ENCODE measurements around the gene SH3BP4.

SH3BP4 gene

GRCh38 chr2:234945339-234945873, 6.4 kb upstream of the SH3BP4 start:
- no peak for DNase-seq

- no peak for DNase-seq
Measured at GRCh38 chr2:234947556-234947955, 4.3 kb upstream of the SH3BP4 start.

- peak; percentile 31 for DNase-seq
Measured at GRCh38 chr2:234949762-234950434, 1.9 kb upstream of the SH3BP4 start.

- DNase-seq = no peak
Measured at GRCh38 chr2:234950435-234950729, 1.4 kb upstream of the SH3BP4 start.

- DNase-seq = no peak
Measured at GRCh38 chr2:234950730-234951663, 820 bp upstream of the SH3BP4 start.

- no peak for DNase-seq
Measured at GRCh38 chr2:234952270-234953115, 676 bp downstream of the SH3BP4 start.

- DNase-seq = peak; percentile 32
Measured at GRCh38 chr2:234953116-234954031, 1.6 kb downstream of the SH3BP4 start.

- no peak for DNase-seq
Measured at GRCh38 chr2:234954551-234954992, 2.8 kb downstream of the SH3BP4 start.

GRCh38 chr2:234955091-234955591, 3.3 kb downstream of the SH3BP4 start:
- DNase-seq = no peak

GRCh38 chr2:234955971-234956509, 4.2 kb downstream of the SH3BP4 start:
- no peak for DNase-seq

GRCh38 chr2:234957834-234958135, 6.0 kb downstream of the SH3BP4 start:
- DNase-seq = no peak

- DNase-seq = no peak
Measured at GRCh38 chr2:234958311-234958710, 6.5 kb downstream of the SH3BP4 start.

GRCh38 chr2:234958746-234959395, 7.1 kb downstream of the SH3BP4 start:
- DNase-seq = no peak

- DNase-seq = no peak
Measured at GRCh38 chr2:234960175-234961088, 8.6 kb downstream of the SH3BP4 start.

- no peak for DNase-seq
Measured at GRCh38 chr2:234961784-234962183, 10.0 kb downstream of the SH3BP4 start.

- DNase-seq = no peak
Measured at GRCh38 chr2:234963773-234964615, 12.2 kb downstream of the SH3BP4 start.

GRCh38 chr2:234964631-234965461, 13.0 kb downstream of the SH3BP4 start:
- no peak for DNase-seq

GRCh38 chr2:234966340-234966739, 14.5 kb downstream of the SH3BP4 start:
- DNase-seq = no peak
